GM12878 (cell line): ENCODE data around the gene PINLYP. TPM values are rescaled to one million over a fixed set of nuclear protein-coding genes. Genes with fewer than 3 reads are reported as not detected.

Source experiments
- ETV6 ChIP-seq, 2 experiments: fragments of 450-650 bp in 1 of 2; IDR thresholded peaks in 1 of 2; conservative IDR thresholded peaks in 1 of 2; 2 replicates each; pipeline ENCODE4 v1.6.1; 2014; ENCODE audit warnings: antibody characterized with exemption in 1 of 2, borderline replicate concordance in 1 of 2, low read depth in 1 of 2, mild to moderate bottlenecking in 1 of 2, moderate library complexity in 1 of 2
- FOS ChIP-seq: IDR thresholded peaks from 3 replicates; pipeline ENCODE4 v1.6.1; 2011; ENCODE audit warnings: borderline replicate concordance; ENCODE audit not compliant: insufficient read length; ENCODE audit errors: extremely low read depth
- RELA ChIP-seq: fragments of 450-650 bp; IDR thresholded peaks from 2 replicates; pipeline ENCODE4 v1.8.0; 2014; ENCODE audit warnings: borderline replicate concordance; ENCODE audit not compliant: partially characterized antibody
- SUPT20H ChIP-seq: IDR thresholded peaks from 2 replicates; pipeline ENCODE4 v1.6.1; 2011; ENCODE audit warnings: low read depth, mild to moderate bottlenecking, low read length, moderate library complexity, borderline replicate concordance; ENCODE audit not compliant: control insufficient read depth
- ZNF622 ChIP-seq: fragments of 450-650 bp; IDR thresholded peaks from 2 replicates; pipeline ENCODE4 v1.6.1; 2017; ENCODE audit warnings: mild to moderate bottlenecking, inconsistent platforms
- polyA plus RNA-seq, 11 experiments: library from polyadenylated mRNA; depleted of rRNA in 4 of 11; unstranded in 6 of 11; stranded (reverse) in 5 of 11; fragments of >200 nt; fragmentation: Nextera tagmentation in 4 of 11; fragmentation: Illumina TruSeq in 1 of 11; extraction: Ambion mirVana in 4 of 11; extraction: Trizol in 1 of 11; gene quantifications; 1 replicate in 1 of 11; 2 replicates in 10 of 11; pipeline versions ENCODE4 v1.2.1 to v1.2.3, GENCODE V29; 2011 to 2016; ENCODE audit warnings: inconsistent platforms in 2 of 11, missing spikeins in 2 of 11, low read depth in 1 of 11
- total RNA-seq, 4 experiments: library from RNA; depleted of rRNA in 3 of 4; stranded (reverse); fragments of >200 nt in 3 of 4; fragmentation: Illumina TruSeq in 1 of 4; extraction: Trizol in 1 of 4; gene quantifications; 2 replicates each; pipeline versions ENCODE4 v1.2.1 to v1.2.3, GENCODE V29; 2013 to 2021
- TF ChIP-seq, protein P1 (sequence below): fragments of 450-650 bp; IDR thresholded peaks from 2 replicates; pipeline ENCODE4 v1.6.1; 2018; ENCODE audit warnings: borderline replicate concordance, mild to moderate bottlenecking; ENCODE audit not compliant: partially characterized antibody
- TF ChIP-seq, protein P2 (sequence below): fragments of 150-350 bp; IDR thresholded peaks from 2 replicates; pipeline ENCODE4 v1.6.1; 2014; ENCODE audit warnings: mild to moderate bottlenecking, low read depth, low read length

Gene PINLYP
- total and polyA plus RNA-seq, 10 of the 15 experiments (the other 5 are each of a cell fraction or from before 2014, with no cell fraction given) = 1.0 to 26.9 (median 11.4) TPM

DNA sequence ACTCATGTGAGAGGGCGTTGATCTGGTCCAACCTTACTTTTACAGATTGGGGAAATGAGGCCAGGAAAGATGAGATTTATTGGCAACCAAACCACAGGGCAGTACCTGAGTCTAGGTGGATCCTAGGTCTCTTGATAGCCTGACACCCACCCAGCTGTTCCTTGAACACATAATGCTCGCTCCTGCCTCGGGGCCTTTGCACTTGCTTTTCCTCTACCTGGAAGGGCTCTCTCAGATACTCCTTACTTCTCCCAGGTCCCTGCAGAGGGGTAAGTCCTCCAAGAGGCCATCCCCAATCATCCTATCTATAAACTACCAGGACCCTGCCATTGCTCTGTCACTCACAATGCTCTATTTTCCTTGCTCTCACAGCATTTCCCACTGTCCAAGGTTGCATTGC, 35.2 kb upstream of the PINLYP start (continued):
- TF ChIP-seq ETV6 (conservative IDR thresholded peaks at IDR 0.05 in 1 of 2, IDR thresholded peaks at IDR 0.05 in 1 of 2; ENCODE audit: borderline replicate concordance in 1 of 2, low read depth in 1 of 2) (no peak), RELA (no peak), FOS (no peak), ZNF622 (no peak), SUPT20H (no peak)
- TF ChIP-seq, protein P1, sequence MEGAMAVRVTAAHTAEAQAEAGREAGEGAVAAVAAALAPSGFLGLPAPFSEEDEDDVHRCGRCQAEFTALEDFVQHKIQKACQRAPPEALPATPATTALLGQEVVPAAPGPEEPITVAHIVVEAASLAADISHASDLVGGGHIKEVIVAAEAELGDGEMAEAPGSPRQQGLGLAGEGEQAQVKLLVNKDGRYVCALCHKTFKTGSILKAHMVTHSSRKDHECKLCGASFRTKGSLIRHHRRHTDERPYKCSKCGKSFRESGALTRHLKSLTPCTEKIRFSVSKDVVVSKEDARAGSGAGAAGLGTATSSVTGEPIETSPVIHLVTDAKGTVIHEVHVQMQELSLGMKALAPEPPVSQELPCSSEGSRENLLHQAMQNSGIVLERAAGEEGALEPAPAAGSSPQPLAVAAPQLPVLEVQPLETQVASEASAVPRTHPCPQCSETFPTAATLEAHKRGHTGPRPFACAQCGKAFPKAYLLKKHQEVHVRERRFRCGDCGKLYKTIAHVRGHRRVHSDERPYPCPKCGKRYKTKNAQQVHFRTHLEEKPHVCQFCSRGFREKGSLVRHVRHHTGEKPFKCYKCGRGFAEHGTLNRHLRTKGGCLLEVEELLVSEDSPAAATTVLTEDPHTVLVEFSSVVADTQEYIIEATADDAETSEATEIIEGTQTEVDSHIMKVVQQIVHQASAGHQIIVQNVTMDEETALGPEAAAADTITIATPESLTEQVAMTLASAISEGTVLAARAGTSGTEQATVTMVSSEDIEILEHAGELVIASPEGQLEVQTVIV = no peak
- TF ChIP-seq, protein P2, sequence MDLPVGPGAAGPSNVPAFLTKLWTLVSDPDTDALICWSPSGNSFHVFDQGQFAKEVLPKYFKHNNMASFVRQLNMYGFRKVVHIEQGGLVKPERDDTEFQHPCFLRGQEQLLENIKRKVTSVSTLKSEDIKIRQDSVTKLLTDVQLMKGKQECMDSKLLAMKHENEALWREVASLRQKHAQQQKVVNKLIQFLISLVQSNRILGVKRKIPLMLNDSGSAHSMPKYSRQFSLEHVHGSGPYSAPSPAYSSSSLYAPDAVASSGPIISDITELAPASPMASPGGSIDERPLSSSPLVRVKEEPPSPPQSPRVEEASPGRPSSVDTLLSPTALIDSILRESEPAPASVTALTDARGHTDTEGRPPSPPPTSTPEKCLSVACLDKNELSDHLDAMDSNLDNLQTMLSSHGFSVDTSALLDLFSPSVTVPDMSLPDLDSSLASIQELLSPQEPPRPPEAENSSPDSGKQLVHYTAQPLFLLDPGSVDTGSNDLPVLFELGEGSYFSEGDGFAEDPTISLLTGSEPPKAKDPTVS = no peak
